Esophagus squamous epithelium (tissue), 4 donors: ENCODE measurements around the gene FRYL.

Experiments
- CTCF ChIP-seq, 6 experiments: fragments of 450-650 bp in 4 of 6; fragments of 200-600 bp in 2 of 6; sonication (generic) in 2 of 6; IDR thresholded peaks; one replicate each; pipeline ENCODE4 v1.5.1; 2016 to 2019; ENCODE audit warnings: antibody characterized with exemption in 6 of 6, mild to moderate bottlenecking in 4 of 6, moderate library complexity in 4 of 6
- POLR2A ChIP-seq, 4 donors: fragments of 450-650 bp; IDR thresholded peaks; one replicate each; pipeline ENCODE4 v1.6.1; 2017; ENCODE audit warnings: antibody characterized with exemption in 4 of 4, mild to moderate bottlenecking in 4 of 4, moderate library complexity in 3 of 4

DNA sequence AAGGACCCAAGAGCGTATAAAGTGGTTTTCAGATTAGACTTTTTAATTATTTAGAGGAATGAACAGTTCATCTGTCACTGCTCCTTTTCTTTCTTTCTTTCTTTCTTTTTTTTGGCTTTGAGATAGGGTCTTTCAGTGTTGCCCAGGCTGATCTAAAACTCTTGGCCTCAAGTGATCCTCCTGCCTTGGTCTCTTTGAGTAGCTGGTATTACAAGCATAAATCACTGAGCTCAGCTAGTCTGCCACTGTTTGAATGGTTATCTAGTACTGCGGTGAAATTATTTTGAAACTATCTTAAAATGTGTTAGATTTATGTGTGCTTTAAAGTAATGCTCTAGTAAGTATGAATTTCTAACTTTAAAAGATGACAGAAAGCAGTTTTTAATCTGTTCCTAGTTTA, 6.5 kb upstream of the FRYL start:
- TF ChIP-seq CTCF (IDR thresholded peaks at IDR 0.05) (no peak), POLR2A (IDR thresholded peaks at IDR 0.05) (no peak)
